ENCODE data around the gene TUBB1.
"Not testable (repeated sequence)": the region's sequence is repeated elsewhere in the genome, so short reads cannot be mapped to it uniquely, and the experiment has no call there.

The TUBB1 gene

DNA sequence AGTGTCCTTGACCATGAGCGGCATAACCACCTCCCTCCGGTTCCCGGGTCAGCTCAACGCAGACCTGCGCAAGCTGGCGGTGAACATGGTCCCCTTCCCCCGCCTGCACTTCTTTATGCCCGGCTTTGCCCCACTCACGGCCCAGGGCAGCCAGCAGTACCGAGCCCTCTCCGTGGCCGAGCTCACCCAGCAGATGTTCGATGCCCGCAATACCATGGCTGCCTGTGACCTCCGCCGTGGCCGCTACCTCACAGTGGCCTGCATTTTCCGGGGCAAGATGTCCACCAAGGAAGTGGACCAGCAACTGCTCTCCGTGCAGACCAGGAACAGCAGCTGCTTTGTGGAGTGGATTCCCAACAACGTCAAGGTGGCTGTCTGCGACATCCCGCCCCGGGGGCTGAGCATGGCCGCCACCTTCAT, 4.9 kb downstream of the TUBB1 start:
- no peak for DNase-seq

- DNase-seq: no peak
Observed at GRCh38 chr20:59025086-59025485, 5.9 kb downstream of the TUBB1 start.

DNA sequence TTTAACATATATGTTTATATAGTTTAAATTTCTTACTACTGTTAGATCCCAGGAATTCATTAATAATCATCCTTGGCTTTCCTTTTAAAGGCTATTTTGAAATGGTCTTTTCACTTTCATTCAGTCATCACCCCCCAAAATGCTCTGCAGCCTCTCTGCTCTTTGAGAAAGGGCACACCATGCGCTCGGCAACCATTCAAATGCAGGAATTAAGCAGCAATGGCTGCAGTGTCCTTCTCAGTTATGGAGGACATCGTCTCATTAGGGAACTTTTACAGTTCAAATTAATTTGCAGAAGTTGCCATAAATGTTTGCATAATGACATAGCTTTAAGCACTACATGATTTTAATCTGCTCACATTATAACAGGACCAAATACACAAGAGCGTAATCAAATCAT, 6.3 kb downstream of the TUBB1 start:
- no peak for DNase-seq

- DNase-seq: no peak
Observed at GRCh38 chr20:59026904-59027740, 7.9 kb downstream of the TUBB1 start.

GRCh38 chr20:59027741-59028320, 8.6 kb downstream of the TUBB1 start:
- no peak for DNase-seq

GRCh38 chr20:59028812-59029211, 9.6 kb downstream of the TUBB1 start:
- DNase-seq: no peak

- no peak for DNase-seq
Observed at GRCh38 chr20:59030911-59031563, 11.8 kb downstream of the TUBB1 start.

DNA sequence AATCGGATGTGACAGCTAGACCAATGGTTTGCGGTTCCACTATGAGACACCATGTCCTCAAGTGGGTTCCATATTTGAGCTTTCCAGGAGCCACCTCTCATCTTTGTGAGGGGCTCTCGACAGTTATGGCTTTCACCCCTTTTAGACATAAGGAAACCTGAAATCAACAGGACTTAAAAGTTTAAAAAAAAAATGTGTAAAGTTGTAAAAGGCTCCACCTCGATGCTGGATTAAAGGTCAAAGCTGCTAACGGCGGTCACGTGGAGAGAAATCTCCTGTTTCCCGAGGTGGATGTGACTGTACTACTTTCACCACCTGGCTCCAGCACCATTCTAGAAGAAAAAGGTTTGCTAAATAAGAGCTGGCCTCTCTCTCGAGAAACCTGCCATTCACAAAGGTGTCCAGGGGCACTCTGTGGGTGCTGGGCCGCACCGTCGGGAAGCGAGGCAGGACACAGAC, 12.4 kb downstream of the TUBB1 start:
- no peak for DNase-seq

- peak; percentile 86 for DNase-seq
Observed at GRCh38 chr20:59032023-59032712, 12.9 kb downstream of the TUBB1 start, which contains the start of gene ATP5F1E. Gene ATP5F1E (minus strand): TSS chr20:59032335. CDS start chr20:59032251, 84 bp downstream.

DNA sequence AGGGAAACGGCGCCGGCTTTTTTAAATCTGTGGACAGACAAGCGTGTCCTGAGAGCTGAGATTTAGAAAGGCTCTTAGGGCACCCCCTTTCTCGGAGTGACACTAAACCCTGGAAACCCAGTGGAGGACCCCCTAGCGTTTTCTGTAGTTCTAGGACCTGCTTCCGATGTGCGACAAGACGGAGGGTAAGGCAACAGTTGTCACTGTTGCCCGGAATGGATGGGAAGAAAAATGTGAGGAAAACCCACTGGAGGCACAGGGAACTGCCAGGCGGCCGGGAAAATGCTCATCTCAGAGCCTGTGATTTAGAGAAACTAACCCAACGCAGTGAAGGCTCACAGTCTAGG, 13.5 kb downstream of the TUBB1 start:
- no peak for DNase-seq

GRCh38 chr20:59033093-59033492, 13.9 kb downstream of the TUBB1 start:
- DNase-seq: no peak

DNA sequence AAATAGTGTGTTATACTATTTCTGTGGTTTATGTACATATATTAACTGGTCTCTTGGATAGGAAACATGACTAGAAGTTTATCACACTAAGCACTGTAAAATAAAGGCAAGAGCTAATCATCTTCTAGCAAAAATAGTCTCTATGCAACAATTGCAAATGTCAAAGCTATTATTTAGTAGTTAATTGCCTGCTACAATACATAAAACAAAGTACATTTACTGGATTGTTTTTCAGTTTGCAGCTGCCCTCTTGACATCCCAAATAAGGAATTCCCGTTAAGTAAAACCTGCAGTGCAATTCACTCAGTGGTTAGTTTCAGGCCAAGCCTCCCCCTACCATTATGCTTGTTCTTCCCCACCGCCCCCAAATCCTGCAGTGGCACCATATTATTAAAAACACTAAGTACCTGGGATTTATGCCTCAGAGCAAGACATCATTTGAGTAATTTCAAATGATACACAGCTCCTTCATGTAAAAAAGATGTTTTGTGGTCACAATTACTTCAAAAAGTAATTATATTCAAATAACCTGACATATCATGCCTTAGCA, 14.5 kb downstream of the TUBB1 start:
- DNase-seq: no peak

DNA sequence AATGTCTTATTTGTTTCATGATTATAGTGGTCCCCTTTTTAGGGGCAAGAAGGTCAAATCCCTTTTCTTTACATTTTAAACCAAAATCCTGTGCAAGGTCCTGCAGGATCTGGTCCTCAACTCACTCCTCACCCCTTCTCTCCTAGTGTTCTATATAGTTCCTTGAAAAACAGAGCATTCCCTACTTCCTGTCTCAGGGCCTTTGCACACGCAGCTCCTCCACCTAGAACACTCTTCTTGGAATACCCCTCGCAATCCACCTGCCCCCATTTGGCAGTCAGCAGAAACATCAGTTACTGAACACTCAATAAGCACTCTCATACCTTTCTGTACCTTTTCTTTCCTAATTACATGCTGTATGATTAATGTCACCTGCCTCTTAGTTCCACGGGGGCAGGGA, 16.2 kb downstream of the TUBB1 start:
- DNase-seq: no peak

DNA sequence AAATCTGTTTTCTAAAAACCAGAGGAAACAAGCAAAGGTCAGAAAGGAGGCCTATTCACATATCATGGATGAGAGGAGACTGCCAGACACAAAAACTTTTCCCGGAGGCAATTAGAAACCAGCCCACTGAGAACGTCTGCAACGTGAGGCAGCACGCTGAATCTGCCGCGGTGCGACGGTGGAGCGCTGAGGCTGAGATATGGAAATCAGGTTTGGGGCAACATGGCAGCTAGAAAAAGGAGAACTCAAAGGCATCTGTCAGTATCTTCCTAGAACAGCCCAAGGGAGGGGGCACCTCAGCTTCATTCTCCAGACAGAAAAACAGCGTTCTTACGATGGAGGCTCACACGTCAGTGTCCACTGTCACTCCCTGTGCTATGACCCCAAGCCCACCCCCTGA, 18.2 kb downstream of the TUBB1 start:
- DNase-seq: no peak

GRCh38 chr20:59039233-59039632, 20.0 kb downstream of the TUBB1 start:
- no peak for DNase-seq

DNA sequence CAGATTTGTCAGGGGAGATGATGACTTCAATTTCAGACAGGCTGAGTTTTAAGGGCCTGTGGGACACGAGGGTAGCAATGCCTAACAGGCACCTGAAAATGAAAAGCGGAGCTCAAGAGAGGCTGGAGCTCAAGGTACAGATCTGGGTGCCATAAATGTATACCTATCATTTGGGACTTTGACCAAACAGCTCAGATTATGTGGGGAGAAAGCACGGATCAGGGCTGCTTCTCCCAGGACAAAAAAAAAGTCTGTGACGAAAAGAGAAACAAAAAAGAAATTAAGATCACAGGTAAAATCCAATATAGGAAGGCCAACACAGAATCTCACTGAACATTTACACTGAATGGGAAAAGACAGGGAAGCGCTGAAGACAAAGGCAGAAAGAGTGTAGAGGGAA, 21.4 kb downstream of the TUBB1 start:
- DNase-seq: no peak

DNA sequence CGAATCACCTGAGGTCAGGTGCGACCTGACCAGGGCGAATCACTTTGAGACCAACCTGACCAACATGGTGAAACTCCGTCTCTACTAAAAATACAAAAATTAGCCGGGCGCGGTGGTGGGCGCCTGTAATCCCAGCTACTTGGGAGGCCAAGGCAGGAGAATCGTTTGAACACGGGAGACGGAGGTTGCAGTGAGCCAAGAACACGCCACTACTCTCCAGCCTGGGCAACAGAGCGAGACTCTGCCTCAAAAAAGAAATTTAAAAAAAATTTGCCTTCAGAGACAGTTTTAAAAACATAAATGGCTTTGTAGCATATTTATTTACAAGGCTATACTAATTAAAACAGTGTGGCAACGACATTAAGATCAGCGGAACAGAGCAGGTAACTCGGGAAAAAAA, 22.3 kb downstream of the TUBB1 start:
- DNase-seq: not testable (repeated sequence)

GRCh38 chr20:59042151-59042795, 23.0 kb downstream of the TUBB1 start, which contains the start of gene PRELID3B:
Gene PRELID3B (minus strand): TSS chr20:59042786. CDS start chr20:59042730, 56 bp downstream.
- no peak for DNase-seq

GRCh38 chr20:59042796-59043631, 23.8 kb downstream of the TUBB1 start:
- DNase-seq: peak; percentile 69

- no peak for DNase-seq
Observed at GRCh38 chr20:59043698-59044097, 24.5 kb downstream of the TUBB1 start.

DNA sequence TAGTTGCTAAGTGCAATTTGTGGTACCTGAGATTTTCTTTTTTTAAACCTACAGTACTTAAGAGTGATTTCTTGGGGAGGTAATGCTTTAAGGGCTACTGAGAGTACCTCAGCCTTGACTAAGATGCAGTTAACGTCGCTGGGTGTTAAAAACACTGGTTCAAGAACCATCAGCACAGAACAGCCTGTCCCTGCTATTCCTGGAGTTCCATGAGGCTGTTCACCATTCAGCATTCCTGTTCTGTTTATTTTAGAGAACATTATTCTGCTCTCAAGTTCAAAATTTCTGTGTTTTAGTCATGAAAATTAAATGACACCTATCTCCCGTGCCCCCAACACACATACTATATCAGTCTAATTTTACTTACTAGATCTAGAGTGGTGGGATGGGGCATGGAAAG, 25.1 kb downstream of the TUBB1 start:
- no peak for DNase-seq
